ENCODE results near the gene RBPJL. TPM values are rescaled to one million over a fixed set of nuclear protein-coding genes. Genes with fewer than 3 reads are reported as not detected.

RBPJL gene
- total RNA-seq, 1 donor from 2014 or later = not detected

- peak; percentile 97 for TF ChIP-seq CTCF (IDR thresholded peaks at IDR 0.05; ENCODE audit: insufficient read depth, low read length, severe bottlenecking)
- FAIRE-seq = no peak
- no peaks in the 10 kb centered on the region for H3K36me3 ChIP-seq (ENCODE audit: control insufficient read depth, insufficient read depth, low read length)
- H3K4me3 ChIP-seq (ENCODE audit: low read depth, low read length) = peak overlapping the region; percentile 42
- peaks cover 5% of the 10 kb centered on the region for H3K27me3 ChIP-seq (ENCODE audit: control insufficient read depth, insufficient read depth, low read length)
- peak; percentile 44 for DNase-seq (ENCODE audit: low read depth)
Observed at GRCh38 chr20:45293041-45294002, 13.3 kb upstream of the RBPJL start.

GRCh38 chr20:45294003-45294368 is 12.7 kb upstream of the RBPJL start:
- Histone ChIP-seq H3K4me3 (ENCODE audit: low read depth, low read length) (no peak overlapping the region), H3K27me3 (ENCODE audit: control insufficient read depth, insufficient read depth, low read length) (peaks cover 5% of the 10 kb centered on the region), H3K36me3 (ENCODE audit: control insufficient read depth, insufficient read depth, low read length) (no peaks in the 10 kb centered on the region)
- DNase-seq (ENCODE audit: low read depth) = no peak
- TF ChIP-seq CTCF (IDR thresholded peaks at IDR 0.05; ENCODE audit: insufficient read depth, low read length, severe bottlenecking) = no peak
- FAIRE-seq = no peak

- no peak for DNase-seq (ENCODE audit: low read depth)
- peaks cover 5% of the 10 kb centered on the region for H3K27me3 ChIP-seq (ENCODE audit: control insufficient read depth, insufficient read depth, low read length)
- FAIRE-seq = no peak
Observed at GRCh38 chr20:45294659-45295058, 12.0 kb upstream of the RBPJL start.

GRCh38 chr20:45297786-45298497 is 8.7 kb upstream of the RBPJL start:
- DNase-seq (ENCODE audit: low read depth) = no peak
- TF ChIP-seq CTCF (IDR thresholded peaks at IDR 0.05; ENCODE audit: insufficient read depth, low read length, severe bottlenecking) = no peak
- Histone ChIP-seq H3K27me3 (ENCODE audit: control insufficient read depth, insufficient read depth, low read length) (peaks cover 3% of the 10 kb centered on the region), H3K4me3 (ENCODE audit: low read depth, low read length) (no peak overlapping the region), H3K36me3 (ENCODE audit: control insufficient read depth, insufficient read depth, low read length) (no peaks in the 10 kb centered on the region)
- FAIRE-seq = no peak

More at GRCh38 chr20:45294659-45295058, 12.0 kb upstream of the RBPJL start:
- TF ChIP-seq CTCF (IDR thresholded peaks at IDR 0.05; ENCODE audit: insufficient read depth, low read length, severe bottlenecking) = no peak
- Histone ChIP-seq H3K4me3 (ENCODE audit: low read depth, low read length) (no peak overlapping the region), H3K36me3 (ENCODE audit: control insufficient read depth, insufficient read depth, low read length) (no peaks in the 10 kb centered on the region)

- DNase-seq (ENCODE audit: low read depth) (no peak), FAIRE-seq (no peak)
- Histone ChIP-seq H3K27me3 (ENCODE audit: control insufficient read depth, insufficient read depth, low read length) (peaks cover 4% of the 10 kb centered on the region), H3K4me3 (ENCODE audit: low read depth, low read length) (no peak overlapping the region), H3K36me3 (ENCODE audit: control insufficient read depth, insufficient read depth, low read length) (no peaks in the 10 kb centered on the region)
- TF ChIP-seq CTCF (IDR thresholded peaks at IDR 0.05; ENCODE audit: insufficient read depth, low read length, severe bottlenecking) = no peak
Observed at GRCh38 chr20:45299786-45300185, 6.9 kb upstream of the RBPJL start.
